ENCODE measurements around the gene CKAP4.

The CKAP4 gene

GRCh38 chr12:106265116-106265515, 17.3 kb upstream of the CKAP4 start:
- H3K9ac ChIP-seq: no peak overlapping the region
- no peak overlapping the region for H3K27ac ChIP-seq
- no peak overlapping the region for H2AFZ ChIP-seq (ENCODE audit: low read depth)
- TF ChIP-seq CTCF (conservative IDR thresholded peaks at IDR 0.05; ENCODE audit: low read depth, low read length): no peak
- no peaks in the 10 kb centered on the region for H3K4me1 ChIP-seq (ENCODE audit: low read depth, poor library complexity, severe bottlenecking)
- H3K36me3 ChIP-seq (ENCODE audit: insufficient read depth): no peaks in the 10 kb centered on the region
- H3K27me3 ChIP-seq (ENCODE audit: insufficient read depth, low read depth): no peaks in the 10 kb centered on the region
- no peaks in the 10 kb centered on the region for H4K20me1 ChIP-seq (ENCODE audit: insufficient read depth)
- no peak overlapping the region for H3K4me3 ChIP-seq (IDR thresholded peaks at IDR 0.05; ENCODE audit: insufficient read depth, low read depth, low read length)
- H3K79me2 ChIP-seq (ENCODE audit: insufficient read depth, low read depth): no peaks in the 10 kb centered on the region
- no peak overlapping the region for H3K4me2 ChIP-seq

GRCh38 chr12:106258935-106259334, 11.1 kb upstream of the CKAP4 start:
- Histone ChIP-seq H3K4me3 (IDR thresholded peaks at IDR 0.05; ENCODE audit: insufficient read depth, low read depth, low read length) (no peak overlapping the region), H3K4me1 (ENCODE audit: low read depth, poor library complexity, severe bottlenecking) (no peaks in the 10 kb centered on the region), H3K27ac (no peak overlapping the region), H2AFZ (ENCODE audit: low read depth) (no peak overlapping the region), H3K4me2 (no peak overlapping the region), H3K27me3 (ENCODE audit: insufficient read depth, low read depth) (no peaks in the 10 kb centered on the region), H3K79me2 (ENCODE audit: insufficient read depth, low read depth) (no peaks in the 10 kb centered on the region), H3K36me3 (ENCODE audit: insufficient read depth) (no peaks in the 10 kb centered on the region), H4K20me1 (ENCODE audit: insufficient read depth) (no peaks in the 10 kb centered on the region), H3K9ac (no peak overlapping the region)
- no peak for TF ChIP-seq CTCF (conservative IDR thresholded peaks at IDR 0.05; ENCODE audit: low read depth, low read length)

GRCh38 chr12:106258226-106258625, 10.4 kb upstream of the CKAP4 start:
- H3K9ac ChIP-seq: no peak overlapping the region
- H2AFZ ChIP-seq (ENCODE audit: low read depth): no peak overlapping the region
- no peaks in the 10 kb centered on the region for H3K79me2 ChIP-seq (ENCODE audit: insufficient read depth, low read depth)
- H3K36me3 ChIP-seq (ENCODE audit: insufficient read depth): no peaks in the 10 kb centered on the region
- H4K20me1 ChIP-seq (ENCODE audit: insufficient read depth): no peaks in the 10 kb centered on the region
- no peaks in the 10 kb centered on the region for H3K27me3 ChIP-seq (ENCODE audit: insufficient read depth, low read depth)
- H3K4me1 ChIP-seq (ENCODE audit: low read depth, poor library complexity, severe bottlenecking): no peaks in the 10 kb centered on the region
- H3K4me2 ChIP-seq: no peak overlapping the region
- H3K27ac ChIP-seq: no peak overlapping the region
- no peak overlapping the region for H3K4me3 ChIP-seq (IDR thresholded peaks at IDR 0.05; ENCODE audit: insufficient read depth, low read depth, low read length)
- no peak for TF ChIP-seq CTCF (conservative IDR thresholded peaks at IDR 0.05; ENCODE audit: low read depth, low read length)

- Histone ChIP-seq H3K36me3 (ENCODE audit: insufficient read depth) (no peaks in the 10 kb centered on the region), H3K4me2 (no peak overlapping the region), H4K20me1 (ENCODE audit: insufficient read depth) (no peaks in the 10 kb centered on the region), H3K4me3 (IDR thresholded peaks at IDR 0.05; ENCODE audit: insufficient read depth, low read depth, low read length) (no peak overlapping the region), H3K27me3 (ENCODE audit: insufficient read depth, low read depth) (no peaks in the 10 kb centered on the region), H2AFZ (ENCODE audit: low read depth) (no peak overlapping the region), H3K27ac (no peak overlapping the region), H3K4me1 (ENCODE audit: low read depth, poor library complexity, severe bottlenecking) (no peaks in the 10 kb centered on the region), H3K9ac (no peak overlapping the region), H3K79me2 (ENCODE audit: insufficient read depth, low read depth) (no peaks in the 10 kb centered on the region)
- no peak for TF ChIP-seq CTCF (conservative IDR thresholded peaks at IDR 0.05; ENCODE audit: low read depth, low read length)
Observed at GRCh38 chr12:106256524-106256923, 8.7 kb upstream of the CKAP4 start.

- Histone ChIP-seq H3K27me3 (ENCODE audit: insufficient read depth, low read depth) (no peaks in the 10 kb centered on the region), H3K4me1 (ENCODE audit: low read depth, poor library complexity, severe bottlenecking) (no peaks in the 10 kb centered on the region), H3K9ac (no peak overlapping the region), H4K20me1 (ENCODE audit: insufficient read depth) (no peaks in the 10 kb centered on the region), H3K36me3 (ENCODE audit: insufficient read depth) (no peaks in the 10 kb centered on the region), H3K4me3 (IDR thresholded peaks at IDR 0.05; ENCODE audit: insufficient read depth, low read depth, low read length) (no peak overlapping the region), H3K27ac (no peak overlapping the region), H2AFZ (ENCODE audit: low read depth) (no peak overlapping the region), H3K79me2 (ENCODE audit: insufficient read depth, low read depth) (no peaks in the 10 kb centered on the region), H3K4me2 (no peak overlapping the region)
- no peak for TF ChIP-seq CTCF (conservative IDR thresholded peaks at IDR 0.05; ENCODE audit: low read depth, low read length)
Observed at GRCh38 chr12:106255952-106256351, 8.1 kb upstream of the CKAP4 start.

Data from KMS-11 (cell line).